Activated gamma-delta T cell (primary cell): Measurements from ENCODE around the gene PTPRE.

Source experiments
- DNase-seq: peaks from one replicate; lab custom pipeline; 2025; lab: John Stamatoyannopoulos, UW

Gene PTPRE

DNA sequence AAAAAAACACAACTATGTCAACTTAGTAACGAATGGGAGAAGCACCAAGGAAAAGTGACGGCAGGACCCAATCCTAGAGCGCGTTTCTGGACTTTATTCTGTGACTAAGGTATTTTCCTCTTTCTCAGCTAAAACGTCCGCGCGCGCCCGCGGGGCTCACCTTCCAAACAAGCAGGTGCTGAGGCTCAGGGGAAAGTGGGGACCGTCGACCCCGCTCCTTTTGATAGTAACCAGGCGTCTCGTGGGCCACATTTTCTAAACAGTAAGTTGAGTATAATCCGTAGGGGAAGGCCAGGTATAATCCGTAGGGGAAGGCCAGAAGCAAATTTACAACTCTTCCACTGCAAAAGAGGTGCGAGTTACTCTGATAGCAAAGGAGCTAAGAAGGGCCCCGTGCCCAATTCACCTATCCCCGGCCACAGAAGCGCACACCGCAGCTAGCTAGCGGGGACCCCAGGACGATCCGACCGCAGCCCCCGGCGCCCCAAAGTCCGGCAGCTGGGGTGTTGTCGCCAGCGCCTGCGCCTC, 218.6 kb downstream of the PTPRE start:
- DNase-seq, result no peak

DNA sequence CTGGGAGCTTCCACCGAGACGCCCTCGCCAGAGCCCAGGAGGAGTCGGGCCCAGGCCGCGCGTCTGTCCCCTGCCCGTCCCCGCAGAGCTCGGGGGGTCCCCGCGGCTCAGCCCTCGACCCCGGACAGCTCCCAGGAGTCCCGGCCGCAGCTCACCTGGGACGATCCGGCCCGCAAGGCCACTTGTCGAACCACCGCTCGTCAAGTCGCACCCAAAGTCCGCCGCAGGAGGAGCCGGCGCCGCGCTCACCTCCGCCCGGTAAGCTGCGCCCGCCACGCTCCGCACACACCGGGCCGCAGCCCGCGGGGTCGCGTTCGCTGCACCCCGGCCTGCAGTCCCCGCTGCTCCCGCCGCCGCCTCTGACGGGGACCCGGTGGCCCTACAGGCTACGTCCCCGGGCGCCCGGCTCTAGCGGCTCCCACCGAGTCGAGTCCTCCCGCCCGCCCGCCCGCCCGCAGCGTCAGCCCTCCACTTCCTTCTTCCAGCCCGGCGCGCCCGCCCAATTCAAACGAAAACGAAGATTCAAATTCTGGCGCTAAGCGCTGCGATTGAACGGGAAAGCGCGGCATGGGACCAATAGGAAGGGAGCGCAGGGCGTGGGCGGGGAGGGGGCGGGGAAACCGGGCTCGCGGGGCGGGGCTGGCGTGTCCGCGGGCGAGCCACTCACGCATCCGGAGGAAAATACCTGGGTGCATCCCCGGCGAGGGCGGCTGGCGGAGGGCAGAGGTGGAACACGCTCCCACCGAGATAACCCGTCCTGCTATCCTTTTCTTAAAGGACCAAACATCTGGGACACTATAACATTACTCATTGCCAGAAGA, 219.3 kb downstream of the PTPRE start, which contains the start of gene MKI67:
MKI67 (minus strand) TSS at position 480 of the 821 bp plus-strand sequence. CDS start 756 bp downstream, outside the sequence.
- DNase-seq, result peak; percentile 82

DNA sequence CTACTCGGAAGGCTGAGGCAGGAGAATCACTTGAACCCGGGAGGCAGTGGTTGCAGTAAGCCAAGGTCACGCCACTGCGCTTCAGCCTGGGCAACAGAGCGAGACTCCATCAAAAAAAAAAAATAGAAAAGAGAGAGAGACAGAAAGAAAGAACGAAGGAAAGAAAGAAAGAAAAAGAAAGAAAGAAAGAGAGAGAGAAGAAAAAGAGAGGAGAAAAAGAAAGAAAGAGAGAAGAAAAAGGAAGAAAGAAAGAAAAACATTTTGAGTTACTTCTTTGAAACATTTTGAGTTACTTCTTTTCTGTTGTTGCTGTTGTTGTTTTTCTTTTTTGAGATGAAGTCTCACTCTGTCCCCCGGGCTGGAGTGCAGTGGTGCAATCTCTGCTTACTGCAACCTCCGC, 221.7 kb downstream of the PTPRE start:
- DNase-seq, result no peak

DNA sequence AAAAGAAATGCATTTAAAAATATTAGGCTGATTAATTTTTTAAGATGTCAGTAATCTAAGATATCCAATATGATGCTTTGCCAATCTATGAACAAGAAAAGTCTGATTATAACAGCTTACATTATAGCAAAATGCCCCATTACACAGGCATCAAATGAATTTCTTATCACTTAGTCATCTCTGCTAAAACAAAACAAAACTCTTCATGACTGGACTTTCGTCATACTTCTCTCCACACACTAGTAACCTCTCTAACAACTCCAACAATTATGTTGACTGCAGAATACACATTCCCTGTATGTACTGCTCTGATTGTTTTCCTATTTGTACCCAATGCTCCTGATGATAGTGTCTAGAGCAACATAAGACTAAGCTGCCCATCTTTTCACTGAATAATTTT, 223.1 kb downstream of the PTPRE start:
- no peak for DNase-seq
